HG03521 (cell line): Measurements from ENCODE around the gene PPP6R2.
"Not testable (repeated sequence)": the region's sequence is repeated elsewhere in the genome, so short reads cannot be mapped to it uniquely, and the experiment has no call there.

Experiments
- ATAC-seq: cut with Tn5 transposase; IDR thresholded peaks from one replicate; pipeline ENCODE4 v1.9.1; 2021; ENCODE audit warnings: mild to moderate bottlenecking, moderate library complexity; ENCODE audit not compliant: unreplicated experiment

Gene PPP6R2

GRCh38 chr22:50422046-50422445, 78.9 kb downstream of the PPP6R2 start:
- no peak for ATAC-seq

DNA sequence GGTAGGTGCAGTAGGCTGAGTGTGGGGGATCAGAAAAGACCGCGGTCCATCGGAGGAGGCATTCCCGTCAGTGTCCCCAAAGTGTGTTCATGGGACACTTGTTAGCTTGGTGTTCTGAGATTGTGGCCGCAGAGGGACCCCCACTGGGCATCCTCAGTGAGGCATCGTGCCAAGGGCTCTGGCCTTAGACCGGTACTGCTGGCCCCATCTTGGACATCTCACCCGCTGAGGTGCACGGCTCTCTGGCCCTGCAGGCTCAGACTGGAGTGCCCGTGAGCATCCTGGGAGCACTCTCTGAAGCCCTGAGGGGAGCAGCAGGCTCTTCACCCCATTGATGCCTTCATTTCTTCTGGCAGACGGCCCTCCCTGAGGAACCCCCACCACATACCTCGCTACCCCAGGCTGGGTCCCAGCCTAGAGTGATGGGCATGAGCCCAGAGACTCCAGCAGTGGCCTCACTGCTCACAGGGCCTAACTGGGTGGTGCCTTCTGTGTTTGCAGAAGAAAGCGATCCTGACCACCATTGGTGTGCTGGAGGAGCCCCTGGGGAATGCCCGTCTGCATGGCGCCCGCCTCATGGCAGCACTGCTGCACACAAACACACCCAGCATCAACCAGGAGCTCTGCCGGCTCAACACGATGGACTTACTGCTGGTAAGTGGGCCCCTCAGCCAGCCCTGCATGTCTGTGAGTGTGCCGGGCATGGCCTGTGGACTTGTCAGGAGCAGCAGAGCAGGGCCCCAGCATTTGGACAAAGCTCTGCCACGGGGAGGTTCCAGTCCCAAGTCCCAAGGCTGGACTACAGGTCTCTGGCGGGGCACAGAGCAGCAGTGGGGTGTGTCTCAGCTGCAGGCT, 80.1 kb downstream of the PPP6R2 start:
- ATAC-seq: no peak

- ATAC-seq: no peak
Measured at GRCh38 chr22:50423956-50424355, 80.8 kb downstream of the PPP6R2 start.

GRCh38 chr22:50425179-50425916, 82.2 kb downstream of the PPP6R2 start:
- ATAC-seq: no peak

GRCh38 chr22:50432131-50432876, 89.2 kb downstream of the PPP6R2 start:
- ATAC-seq: no peak

GRCh38 chr22:50432877-50433510, 89.9 kb downstream of the PPP6R2 start:
- ATAC-seq: not testable (repeated sequence)

GRCh38 chr22:50434849-50435248, 91.7 kb downstream of the PPP6R2 start:
- no peak for ATAC-seq

GRCh38 chr22:50435291-50436014, 92.3 kb downstream of the PPP6R2 start:
- ATAC-seq: no peak

- ATAC-seq: no peak
Measured at GRCh38 chr22:50436015-50436830, 93.1 kb downstream of the PPP6R2 start.

- ATAC-seq: no peak
Measured at GRCh38 chr22:50436841-50437341, 93.8 kb downstream of the PPP6R2 start.

DNA sequence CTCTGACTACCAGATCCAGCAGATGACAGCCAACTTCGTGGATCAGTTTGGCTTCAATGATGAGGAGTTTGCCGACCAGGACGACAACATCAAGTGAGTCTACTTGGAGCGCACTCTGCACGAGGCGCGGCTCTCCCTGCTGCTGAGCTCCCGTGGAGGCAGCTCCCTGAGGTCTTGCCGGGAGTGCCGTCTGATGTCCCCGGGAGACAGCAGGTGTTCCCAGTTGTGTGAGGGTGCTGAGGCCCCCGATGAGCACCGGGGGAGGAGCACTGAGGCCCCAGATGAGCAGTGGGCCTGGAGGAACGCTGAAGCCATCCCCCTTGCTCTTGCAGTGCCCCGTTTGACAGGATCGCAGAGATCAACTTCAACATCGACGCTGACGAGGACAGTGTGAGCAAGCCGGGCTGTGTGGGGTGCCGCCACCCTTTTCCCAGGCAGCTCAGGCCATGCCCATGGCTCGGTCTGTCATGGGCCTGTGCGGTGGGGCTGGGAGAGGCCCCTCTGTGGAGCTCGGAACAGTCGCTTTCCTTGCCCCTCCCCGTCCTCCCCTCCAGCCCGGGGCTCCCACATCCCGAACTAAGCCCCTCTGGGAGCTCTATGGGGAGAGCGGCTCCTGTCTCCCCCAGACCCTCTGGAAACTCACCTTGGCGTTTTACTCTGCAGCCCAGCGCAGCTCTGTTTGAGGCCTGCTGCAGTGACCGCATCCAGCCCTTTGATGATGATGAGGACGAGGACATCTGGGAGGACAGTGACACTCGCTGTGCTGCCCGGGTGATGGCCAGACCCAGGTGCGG, 94.6 kb downstream of the PPP6R2 start:
- no peak for ATAC-seq

DNA sequence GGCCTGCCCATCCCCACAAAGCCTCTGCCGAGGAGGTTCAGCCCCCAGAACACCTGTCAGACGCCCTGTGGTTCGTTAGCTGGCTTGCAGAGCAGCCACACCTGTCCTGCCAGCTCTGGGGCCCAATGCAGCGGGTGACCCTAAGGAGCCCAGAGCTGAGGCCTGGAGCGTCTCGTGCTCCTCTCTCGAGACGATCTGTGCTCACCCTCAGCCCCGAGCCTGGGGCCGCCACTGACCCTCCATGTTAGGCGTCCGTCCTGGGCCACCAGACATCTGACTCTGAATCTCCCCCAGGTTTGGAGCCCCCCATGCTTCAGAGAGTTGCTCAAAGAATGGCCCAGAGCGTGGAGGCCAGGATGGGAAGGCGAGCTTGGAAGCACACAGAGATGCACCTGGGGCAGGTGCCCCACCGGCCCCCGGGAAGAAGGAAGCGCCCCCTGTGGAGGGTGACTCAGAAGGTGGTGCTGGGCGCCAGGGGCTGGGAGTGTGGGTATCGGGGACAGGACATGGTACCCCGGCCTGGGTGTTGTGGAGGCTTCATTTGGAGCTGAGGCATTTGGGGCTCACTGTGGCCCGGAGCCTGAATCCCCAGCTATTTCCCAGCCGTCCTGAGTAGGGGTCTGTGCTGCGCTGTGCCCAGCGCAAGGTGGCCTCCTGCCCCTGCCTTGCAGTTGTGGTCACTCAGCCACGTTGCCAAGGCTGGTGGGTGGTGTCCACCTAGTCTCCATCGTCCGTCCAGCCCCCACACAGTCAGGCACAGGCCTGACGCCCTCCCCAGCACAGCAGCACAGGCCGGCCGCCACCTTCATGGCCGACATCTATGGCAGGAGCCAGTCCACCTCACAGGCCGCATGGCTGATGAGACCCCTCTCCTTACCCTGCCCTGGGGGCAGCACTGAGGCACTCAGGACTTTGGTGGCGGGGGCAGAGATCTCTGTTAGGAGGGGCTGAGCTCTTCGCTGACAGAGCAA, 95.5 kb downstream of the PPP6R2 start:
- no peak for ATAC-seq

GRCh38 chr22:50439314-50439870, 96.3 kb downstream of the PPP6R2 start:
- ATAC-seq: no peak

DNA sequence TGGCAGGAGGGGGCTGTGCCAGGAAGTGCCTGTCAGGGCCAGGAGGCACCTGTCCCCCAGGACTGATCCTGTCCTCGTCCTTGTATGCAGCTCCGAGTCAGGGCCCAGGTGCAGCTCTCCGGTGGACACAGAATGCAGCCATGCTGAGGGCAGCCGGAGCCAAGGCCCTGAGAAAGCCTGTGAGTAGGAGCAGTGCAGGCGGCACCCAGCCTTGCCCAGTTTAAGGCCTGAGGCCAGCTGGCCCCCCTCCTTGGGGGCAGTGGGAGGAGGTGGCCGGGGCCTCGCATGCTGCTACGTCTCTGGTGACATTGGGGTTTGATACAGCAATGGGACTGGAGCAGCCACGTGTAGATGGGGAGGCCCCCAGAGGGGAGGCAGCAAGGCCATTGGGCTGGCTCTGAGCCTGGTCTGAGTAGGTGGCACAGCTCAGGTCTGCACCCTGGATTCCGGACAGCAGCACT, 96.8 kb downstream of the PPP6R2 start:
- no peak for ATAC-seq

DNA sequence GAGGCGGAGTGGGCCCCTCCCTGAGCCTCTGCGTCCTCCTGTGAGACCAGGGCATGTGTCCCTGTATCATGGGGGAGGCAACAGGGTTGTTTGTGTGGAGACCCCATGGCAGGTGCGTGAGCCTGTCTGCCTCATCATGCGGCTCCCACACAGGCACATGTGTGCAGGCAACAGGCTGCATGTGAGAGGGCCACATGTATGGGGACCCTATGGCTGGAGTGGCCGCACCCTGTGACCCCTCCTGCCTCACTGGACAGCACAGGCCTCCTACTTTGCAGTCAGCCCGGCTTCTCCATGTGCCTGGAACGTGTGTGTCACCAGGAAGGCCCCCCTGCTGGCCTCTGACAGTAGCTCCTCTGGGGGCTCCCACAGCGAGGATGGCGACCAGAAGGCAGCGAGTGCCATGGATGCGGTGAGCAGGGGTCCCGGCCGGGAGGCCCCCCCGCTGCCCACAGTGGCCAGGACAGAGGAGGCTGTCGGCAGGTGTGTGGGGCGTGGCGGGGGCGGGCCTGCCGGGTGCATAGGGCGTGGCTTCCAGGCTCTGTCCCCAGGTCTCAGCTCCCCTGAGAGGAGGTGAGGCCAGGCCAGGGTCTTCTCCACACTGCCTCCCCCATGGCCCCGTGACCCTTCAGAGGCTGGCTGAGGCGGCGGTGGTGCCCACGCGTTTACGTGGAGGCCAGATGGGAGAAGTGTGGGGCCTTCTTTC, 97.6 kb downstream of the PPP6R2 start:
- no peak for ATAC-seq

- ATAC-seq: no peak
Measured at GRCh38 chr22:50441428-50441993, 98.4 kb downstream of the PPP6R2 start.
